MM.1S (cell line): Measurements from ENCODE around the gene JPH4.

Experiments used
- EZH2 ChIP-seq: fragments of 300-600 bp; sonication (generic); optimal IDR thresholded peaks from 2 replicates; pipeline ENCODE3; 2017; ENCODE audit warnings: low read depth, mild to moderate bottlenecking, antibody characterized with exemption, low read length, mixed read lengths
- EZH2phosphoT487 ChIP-seq: fragments of 300-600 bp; sonication (generic); IDR thresholded peaks from 2 replicates; pipeline ENCODE4 v1.6.1; 2018; ENCODE audit warnings: antibody characterized with exemption, low read length
- TF ChIP-seq, protein P1 (sequence below): fragments of 300-600 bp; sonication (generic); IDR thresholded peaks from 2 replicates; pipeline ENCODE4 v1.5.1; 2016; ENCODE audit warnings: antibody characterized with exemption, low read length, mixed read lengths

- TF ChIP-seq, protein P1, sequence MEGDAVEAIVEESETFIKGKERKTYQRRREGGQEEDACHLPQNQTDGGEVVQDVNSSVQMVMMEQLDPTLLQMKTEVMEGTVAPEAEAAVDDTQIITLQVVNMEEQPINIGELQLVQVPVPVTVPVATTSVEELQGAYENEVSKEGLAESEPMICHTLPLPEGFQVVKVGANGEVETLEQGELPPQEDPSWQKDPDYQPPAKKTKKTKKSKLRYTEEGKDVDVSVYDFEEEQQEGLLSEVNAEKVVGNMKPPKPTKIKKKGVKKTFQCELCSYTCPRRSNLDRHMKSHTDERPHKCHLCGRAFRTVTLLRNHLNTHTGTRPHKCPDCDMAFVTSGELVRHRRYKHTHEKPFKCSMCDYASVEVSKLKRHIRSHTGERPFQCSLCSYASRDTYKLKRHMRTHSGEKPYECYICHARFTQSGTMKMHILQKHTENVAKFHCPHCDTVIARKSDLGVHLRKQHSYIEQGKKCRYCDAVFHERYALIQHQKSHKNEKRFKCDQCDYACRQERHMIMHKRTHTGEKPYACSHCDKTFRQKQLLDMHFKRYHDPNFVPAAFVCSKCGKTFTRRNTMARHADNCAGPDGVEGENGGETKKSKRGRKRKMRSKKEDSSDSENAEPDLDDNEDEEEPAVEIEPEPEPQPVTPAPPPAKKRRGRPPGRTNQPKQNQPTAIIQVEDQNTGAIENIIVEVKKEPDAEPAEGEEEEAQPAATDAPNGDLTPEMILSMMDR, result no peak
- TF ChIP-seq EZH2 (no peak), EZH2phosphoT487 (no peak)
Observed at GRCh38 chr14:23561873-23562821, 16.4 kb downstream of the JPH4 start.
